K562 (cell line): Measurements from ENCODE around the gene BCKDK. TPM values are rescaled to one million over a fixed set of nuclear protein-coding genes. Genes with fewer than 3 reads are reported as not detected.
A peak's percentile ranks its signal among the peaks of the same experiment; 100 is the strongest.

Source experiments
- HMGN3 ChIP-seq: IDR thresholded peaks from 2 replicates; pipeline ENCODE4 v1.6.1; 2011; ENCODE audit warnings: borderline replicate concordance, low read depth, mild to moderate bottlenecking, mixed read lengths, low read length; ENCODE audit not compliant: insufficient read length; ENCODE audit errors: extremely low read depth
- MCM2 ChIP-seq: fragments of 450-650 bp; IDR thresholded peaks from 2 replicates; pipeline ENCODE4 v1.6.1; 2017; ENCODE audit warnings: low read depth, mild to moderate bottlenecking
- NCOR1 ChIP-seq: fragments of 450-650 bp; IDR thresholded peaks from 2 replicates; pipeline ENCODE4 v1.6.1; 2016; ENCODE audit warnings: mild to moderate bottlenecking, moderate library complexity
- NR3C1 ChIP-seq: sonication (generic); formaldehyde crosslinking; IDR thresholded peaks from 2 replicates; pipeline ENCODE4 v1.8.1; 2022; ENCODE audit warnings: missing genetic modification reagents
- ZC3H11A ChIP-seq: IDR thresholded peaks from 2 replicates; pipeline ENCODE4 v1.6.1; 2012; ENCODE audit warnings: low read depth, low read length, improper control_type of control experiment
- ZFX ChIP-seq: sonication (generic); formaldehyde crosslinking; IDR thresholded peaks from 2 replicates; pipeline ENCODE4 v1.8.0; 2022; ENCODE audit warnings: mild to moderate bottlenecking, missing genetic modification reagents, moderate library complexity
- ZNF24 ChIP-seq: fragments of 450-650 bp; IDR thresholded peaks from 2 replicates; pipeline ENCODE4 v1.6.1; 2016
- ZNF551 ChIP-seq: fragments of 250-450 bp; sonication (Bioruptor Pico); IDR thresholded peaks from 2 replicates; pipeline ENCODE4 v1.5.0; 2021; ENCODE audit warnings: mild to moderate bottlenecking, moderate library complexity
- polyA plus RNA-seq, 8 experiments: library from polyadenylated mRNA; depleted of rRNA in 4 of 8; stranded (reverse) in 5 of 8; unstranded in 3 of 8; fragments of >200 nt; fragmentation: Nextera tagmentation in 2 of 8; fragmentation: Illumina TruSeq in 1 of 8; extraction: Ambion mirVana in 2 of 8; extraction: Trizol in 1 of 8; gene quantifications; 2 replicates each; pipeline versions ENCODE4 v1.2.1 to v1.2.3, GENCODE V29; 2011 to 2014; ENCODE audit warnings: inconsistent platforms in 1 of 8, missing spikeins in 1 of 8
- total RNA-seq, 7 experiments: library from RNA; depleted of rRNA in 6 of 7; stranded (reverse); fragments of >200 nt in 6 of 7; fragmentation: Illumina TruSeq in 2 of 7; extraction: Trizol in 2 of 7; gene quantifications; 2 replicates each; pipeline versions ENCODE4 v1.2.1 to v1.2.3, GENCODE V29; 2011 to 2021; ENCODE audit warnings: low replicate concordance in 1 of 7
- TF ChIP-seq, protein P1 (sequence below), 3 experiments: fragments of 200-800 bp in 1 of 3; fragments of 250-450 bp in 1 of 3; fragments of 450-650 bp in 1 of 3; sonication (Bioruptor Pico) in 1 of 3; sonication (Bioruptor generic) in 1 of 3; formaldehyde crosslinking in 1 of 3; IDR thresholded peaks; 2 replicates each; pipeline versions ENCODE4 v1.6.1 to v1.8.0; 2016 to 2022; ENCODE audit warnings: mild to moderate bottlenecking in 2 of 3, missing genetic modification characterization in 2 of 3, missing compliant biosample characterization in 1 of 3, moderate library complexity in 1 of 3
- TF ChIP-seq, protein P2 (sequence below): fragments of 250-450 bp; sonication (Bioruptor Pico); IDR thresholded peaks from 2 replicates; pipeline ENCODE4 v1.5.1; 2021; ENCODE audit warnings: mild to moderate bottlenecking
- TF ChIP-seq, protein P3 (sequence below), 2 experiments: fragments of 450-650 bp in 1 of 2; sonication (generic) in 1 of 2; formaldehyde crosslinking; conservative IDR thresholded peaks; 2 replicates each; pipeline versions ENCODE4 v1.4.0 to v1.8.1; 2020 to 2022; ENCODE audit warnings: mild to moderate bottlenecking in 1 of 2, missing genetic modification reagents in 1 of 2
- TF ChIP-seq, protein P4 (sequence below), 2 experiments: fragments of 450-650 bp; formaldehyde crosslinking in 1 of 2; IDR thresholded peaks; 2 replicates each; pipeline versions ENCODE4 v1.4.0 to v1.6.1; 2014 to 2020; ENCODE audit warnings: mild to moderate bottlenecking in 2 of 2, borderline replicate concordance in 1 of 2, low read depth in 1 of 2

The BCKDK gene
- total and polyA plus RNA-seq, 9 of the 15 experiments (the other 6 are each of a cell fraction or from before 2014, with no cell fraction given) = 0.58 to 34.8 (median 13.1) TPM

DNA sequence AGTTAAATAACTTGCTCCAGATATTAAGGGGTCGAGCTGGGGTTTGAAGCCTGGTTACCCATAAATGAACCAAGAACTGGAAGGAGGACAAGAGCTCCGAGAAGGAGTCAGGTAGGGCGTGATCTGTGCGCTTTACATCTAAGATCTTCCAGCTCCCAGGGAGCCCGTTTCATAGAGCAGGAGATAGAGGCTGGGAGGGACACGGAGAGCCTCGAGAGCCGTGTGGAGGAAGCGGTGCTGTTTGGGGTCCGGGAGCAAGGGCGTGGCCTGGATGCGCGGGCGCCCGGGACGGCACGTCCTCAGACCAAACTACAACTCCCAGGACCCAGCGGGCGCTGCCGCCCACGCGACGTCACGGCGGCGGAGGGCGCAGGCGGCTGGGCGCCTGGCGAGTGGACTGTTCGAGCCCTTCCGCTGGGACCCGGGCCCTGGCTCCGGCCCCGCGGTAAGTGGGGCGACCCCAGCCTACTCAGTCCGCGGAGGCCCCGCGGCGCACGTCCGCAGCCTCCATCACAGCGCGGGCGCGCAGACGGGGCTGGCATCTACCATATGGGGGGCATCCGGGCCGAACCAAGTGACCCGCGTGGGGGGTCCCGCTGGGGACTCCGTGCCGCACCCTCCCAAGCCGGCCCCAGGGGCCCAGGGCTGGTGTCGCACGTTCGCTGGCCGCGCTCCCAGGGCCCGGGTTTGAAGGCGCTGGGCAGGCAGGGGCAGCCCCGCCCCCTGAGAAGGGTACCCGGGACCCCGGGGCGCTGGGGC, at the start of gene BCKDK (continued):
- TF ChIP-seq, protein P1, sequence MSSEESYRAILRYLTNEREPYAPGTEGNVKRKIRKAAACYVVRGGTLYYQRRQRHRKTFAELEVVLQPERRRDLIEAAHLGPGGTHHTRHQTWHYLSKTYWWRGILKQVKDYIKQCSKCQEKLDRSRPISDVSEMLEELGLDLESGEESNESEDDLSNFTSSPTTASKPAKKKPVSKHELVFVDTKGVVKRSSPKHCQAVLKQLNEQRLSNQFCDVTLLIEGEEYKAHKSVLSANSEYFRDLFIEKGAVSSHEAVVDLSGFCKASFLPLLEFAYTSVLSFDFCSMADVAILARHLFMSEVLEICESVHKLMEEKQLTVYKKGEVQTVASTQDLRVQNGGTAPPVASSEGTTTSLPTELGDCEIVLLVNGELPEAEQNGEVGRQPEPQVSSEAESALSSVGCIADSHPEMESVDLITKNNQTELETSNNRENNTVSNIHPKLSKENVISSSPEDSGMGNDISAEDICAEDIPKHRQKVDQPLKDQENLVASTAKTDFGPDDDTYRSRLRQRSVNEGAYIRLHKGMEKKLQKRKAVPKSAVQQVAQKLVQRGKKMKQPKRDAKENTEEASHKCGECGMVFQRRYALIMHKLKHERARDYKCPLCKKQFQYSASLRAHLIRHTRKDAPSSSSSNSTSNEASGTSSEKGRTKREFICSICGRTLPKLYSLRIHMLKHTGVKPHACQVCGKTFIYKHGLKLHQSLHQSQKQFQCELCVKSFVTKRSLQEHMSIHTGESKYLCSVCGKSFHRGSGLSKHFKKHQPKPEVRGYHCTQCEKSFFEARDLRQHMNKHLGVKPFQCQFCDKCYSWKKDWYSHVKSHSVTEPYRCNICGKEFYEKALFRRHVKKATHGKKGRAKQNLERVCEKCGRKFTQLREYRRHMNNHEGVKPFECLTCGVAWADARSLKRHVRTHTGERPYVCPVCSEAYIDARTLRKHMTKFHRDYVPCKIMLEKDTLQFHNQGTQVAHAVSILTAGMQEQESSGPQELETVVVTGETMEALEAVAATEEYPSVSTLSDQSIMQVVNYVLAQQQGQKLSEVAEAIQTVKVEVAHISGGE (CRISPR knock-in tag; IDR thresholded peaks at IDR 0.05) = peak in 1 of 3 experiments; percentile 69; a peak in 1 of 6 replicates
- TF ChIP-seq NR3C1 (CRISPR knock-in tag) (no peak), ZNF24 (no peak), ZNF551 (CRISPR knock-in tag) (no peak), ZC3H11A (no peak), MCM2 (no peak), ZFX (CRISPR knock-in tag) (peak; percentile 82), HMGN3 (peak; percentile 77), NCOR1 (no peak)
- TF ChIP-seq, protein P2, sequence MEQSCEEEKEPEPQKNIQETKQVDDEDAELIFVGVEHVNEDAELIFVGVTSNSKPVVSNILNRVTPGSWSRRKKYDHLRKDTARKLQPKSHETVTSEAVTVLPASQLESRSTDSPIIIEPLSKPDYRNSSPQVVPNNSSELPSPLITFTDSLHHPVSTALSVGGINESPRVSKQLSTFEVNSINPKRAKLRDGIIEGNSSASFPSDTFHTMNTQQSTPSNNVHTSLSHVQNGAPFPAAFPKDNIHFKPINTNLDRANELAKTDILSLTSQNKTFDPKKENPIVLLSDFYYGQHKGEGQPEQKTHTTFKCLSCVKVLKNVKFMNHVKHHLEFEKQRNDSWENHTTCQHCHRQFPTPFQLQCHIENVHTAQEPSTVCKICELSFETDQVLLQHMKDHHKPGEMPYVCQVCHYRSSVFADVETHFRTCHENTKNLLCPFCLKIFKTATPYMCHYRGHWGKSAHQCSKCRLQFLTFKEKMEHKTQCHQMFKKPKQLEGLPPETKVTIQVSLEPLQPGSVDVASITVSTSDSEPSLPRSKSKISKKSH (CRISPR knock-in tag) = no peak
- TF ChIP-seq, protein P3, sequence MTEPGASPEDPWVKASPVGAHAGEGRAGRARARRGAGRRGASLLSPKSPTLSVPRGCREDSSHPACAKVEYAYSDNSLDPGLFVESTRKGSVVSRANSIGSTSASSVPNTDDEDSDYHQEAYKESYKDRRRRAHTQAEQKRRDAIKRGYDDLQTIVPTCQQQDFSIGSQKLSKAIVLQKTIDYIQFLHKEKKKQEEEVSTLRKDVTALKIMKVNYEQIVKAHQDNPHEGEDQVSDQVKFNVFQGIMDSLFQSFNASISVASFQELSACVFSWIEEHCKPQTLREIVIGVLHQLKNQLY (CRISPR knock-in tag; conservative IDR thresholded peaks at IDR 0.05) = no peak
- TF ChIP-seq, protein P4, sequence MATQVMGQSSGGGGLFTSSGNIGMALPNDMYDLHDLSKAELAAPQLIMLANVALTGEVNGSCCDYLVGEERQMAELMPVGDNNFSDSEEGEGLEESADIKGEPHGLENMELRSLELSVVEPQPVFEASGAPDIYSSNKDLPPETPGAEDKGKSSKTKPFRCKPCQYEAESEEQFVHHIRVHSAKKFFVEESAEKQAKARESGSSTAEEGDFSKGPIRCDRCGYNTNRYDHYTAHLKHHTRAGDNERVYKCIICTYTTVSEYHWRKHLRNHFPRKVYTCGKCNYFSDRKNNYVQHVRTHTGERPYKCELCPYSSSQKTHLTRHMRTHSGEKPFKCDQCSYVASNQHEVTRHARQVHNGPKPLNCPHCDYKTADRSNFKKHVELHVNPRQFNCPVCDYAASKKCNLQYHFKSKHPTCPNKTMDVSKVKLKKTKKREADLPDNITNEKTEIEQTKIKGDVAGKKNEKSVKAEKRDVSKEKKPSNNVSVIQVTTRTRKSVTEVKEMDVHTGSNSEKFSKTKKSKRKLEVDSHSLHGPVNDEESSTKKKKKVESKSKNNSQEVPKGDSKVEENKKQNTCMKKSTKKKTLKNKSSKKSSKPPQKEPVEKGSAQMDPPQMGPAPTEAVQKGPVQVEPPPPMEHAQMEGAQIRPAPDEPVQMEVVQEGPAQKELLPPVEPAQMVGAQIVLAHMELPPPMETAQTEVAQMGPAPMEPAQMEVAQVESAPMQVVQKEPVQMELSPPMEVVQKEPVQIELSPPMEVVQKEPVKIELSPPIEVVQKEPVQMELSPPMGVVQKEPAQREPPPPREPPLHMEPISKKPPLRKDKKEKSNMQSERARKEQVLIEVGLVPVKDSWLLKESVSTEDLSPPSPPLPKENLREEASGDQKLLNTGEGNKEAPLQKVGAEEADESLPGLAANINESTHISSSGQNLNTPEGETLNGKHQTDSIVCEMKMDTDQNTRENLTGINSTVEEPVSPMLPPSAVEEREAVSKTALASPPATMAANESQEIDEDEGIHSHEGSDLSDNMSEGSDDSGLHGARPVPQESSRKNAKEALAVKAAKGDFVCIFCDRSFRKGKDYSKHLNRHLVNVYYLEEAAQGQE (IDR thresholded peaks at IDR 0.05; ENCODE audit: borderline replicate concordance) = no peak
- TF ChIP-seq, protein P4 (CRISPR knock-in tag; IDR thresholded peaks at IDR 0.05; ENCODE audit: low read depth) = 0 out of 2 replicates have a peak, but pooled peaks have one; percentile 30
